HCT116 (cell line): ENCODE data around the gene WBP2NL. TPM values are rescaled to one million over a fixed set of nuclear protein-coding genes. Genes with fewer than 3 reads are reported as not detected.

ENCODE experiments used
- ATAC-seq: fragments of 200-7000 bp; cut with Tn5 transposase; 2 replicates; pipeline ENCODE4 v1.9.1; 2020; ENCODE audit warnings: mild to moderate bottlenecking, moderate library complexity
- BruUV-seq: library from RNA; stranded (reverse); fragments of 400-500 nt; replicated peaks from 2 replicates; lab custom pipeline; 2021; lab: Mats Ljungman, UMichigan
- CTCF ChIA-PET: fragments of 300-600 bp; sonication (Branson Sonifier 250); formaldehyde crosslinking; loops from one replicate; lab custom pipeline; 2021; ENCODE audit warnings: antibody characterized with exemption; lab: Charles Lee
- POLR2A ChIA-PET: fragments of 300-600, 350-600 bp; sonication (Branson Sonifier 250); formaldehyde crosslinking; loops from one replicate; lab custom pipeline; 2021; ENCODE audit warnings: antibody characterized with exemption; lab: Charles Lee
- RAD21 ChIA-PET, 2 experiments: fragments of 300-600 bp; sonication (Branson Sonifier 250); formaldehyde crosslinking; loops; one replicate each; lab custom pipeline; 2023; ENCODE audit warnings: low total read pairs in 2 of 2; ENCODE audit not compliant: uncharacterized antibody in 2 of 2, unreplicated experiment in 2 of 2, low non-redundant PET in 1 of 2; lab: Charles Lee
- DNase-seq: peaks from one replicate; pipeline ENCODE4 v3.0.0-alpha.2; 2010; ENCODE audit warnings: low read depth, low spot score
- H2AFZ ChIP-seq: fragments of 200-600 bp; shearing (Covaris generic), sonication (generic); 2 replicates; pipeline ENCODE4 v1.6.1; 2017; ENCODE audit warnings: low read depth, mixed run types, mixed read lengths, antibody characterized with exemption, low read length; ENCODE audit not compliant: poor library complexity, severe bottlenecking
- H3K27ac ChIP-seq: 2 replicates; pipeline ENCODE4 v1.5.1; 2012; ENCODE audit warnings: low read depth, low read length
- H3K27me3 ChIP-seq: fragments of 200-600 bp; sonication (generic); 2 replicates; pipeline ENCODE4 v1.6.1; 2016; ENCODE audit warnings: mixed run types, low read length, mixed read lengths; ENCODE audit not compliant: insufficient read depth
- H3K36me3 ChIP-seq, 2 experiments: fragments of 200-500 bp in 1 of 2; fragments of 200-600 bp in 1 of 2; sonication (Bioruptor generic) in 1 of 2; sonication (generic) in 1 of 2; 2 replicates each; pipeline versions ENCODE4 v1.5.1 to v1.6.1; 2014 to 2016; ENCODE audit warnings: low read length in 2 of 2, inconsistent platforms in 1 of 2, mixed read lengths in 1 of 2, mixed run types in 1 of 2; ENCODE audit not compliant: insufficient read depth in 2 of 2, control insufficient read depth in 1 of 2
- H3K4me1 ChIP-seq, 2 experiments: fragments of 200-600 bp in 1 of 2; sonication (generic) in 1 of 2; 2 replicates each; pipeline versions ENCODE4 v1.5.1 to v1.6.1; 2012 to 2017; ENCODE audit warnings: low read length in 2 of 2, inconsistent platforms in 1 of 2, mild to moderate bottlenecking in 1 of 2, mixed read lengths in 1 of 2, mixed run types in 1 of 2, moderate library complexity in 1 of 2; ENCODE audit not compliant: insufficient read depth in 2 of 2, control insufficient read depth in 1 of 2
- H3K4me2 ChIP-seq: fragments of 200-600 bp; sonication (generic); 2 replicates; pipeline ENCODE4 v1.6.1; 2017; ENCODE audit warnings: mixed run types, low read length, mixed read lengths
- H3K4me3 ChIP-seq, 2 experiments: fragments of 200-600 bp in 1 of 2; sonication (generic) in 1 of 2; replicated peaks in 1 of 2; 2 replicates each; pipeline ENCODE4 v1.5.1; 2011 to 2016; ENCODE audit warnings: low read length in 2 of 2, control low read depth in 1 of 2, low read depth in 1 of 2, mild to moderate bottlenecking in 1 of 2, mixed read lengths in 1 of 2, mixed run types in 1 of 2
- H3K79me2 ChIP-seq: fragments of 200-600 bp; sonication (generic); 2 replicates; pipeline ENCODE4 v1.6.1; 2017; ENCODE audit warnings: mild to moderate bottlenecking, mixed run types, low read length, moderate library complexity, mixed read lengths; ENCODE audit not compliant: insufficient read depth
- H3K9ac ChIP-seq: fragments of 200-600 bp; sonication (generic); 2 replicates; pipeline ENCODE4 v1.6.1; 2016; ENCODE audit warnings: low read length, mixed read lengths
- H3K9me2 ChIP-seq: fragments of 200-600 bp; sonication (generic), shearing (Covaris generic); 2 replicates; pipeline ENCODE4 v1.6.1; 2017; ENCODE audit warnings: mixed run types, mild to moderate bottlenecking, moderate library complexity; ENCODE audit not compliant: insufficient read depth
- H3K9me3 ChIP-seq, 2 experiments: fragments of 200-500 bp in 1 of 2; fragments of 200-600 bp in 1 of 2; sonication (Bioruptor generic) in 1 of 2; sonication (generic) in 1 of 2; 2 replicates each; pipeline ENCODE4 v1.6.1; 2014 to 2017; ENCODE audit warnings: low read length in 2 of 2, mixed read lengths in 2 of 2, inconsistent platforms in 1 of 2, low read depth in 1 of 2, mild to moderate bottlenecking in 1 of 2, mixed run types in 1 of 2, moderate library complexity in 1 of 2; ENCODE audit not compliant: control insufficient read depth in 1 of 2, insufficient read depth in 1 of 2
- H4K20me1 ChIP-seq: fragments of 200-600 bp; sonication (generic), shearing (Covaris generic); 2 replicates; pipeline ENCODE4 v1.6.1; 2017; ENCODE audit warnings: mixed run types, mild to moderate bottlenecking, moderate library complexity; ENCODE audit not compliant: insufficient read depth
- ATF3 ChIP-seq: IDR thresholded peaks from 2 replicates; pipeline ENCODE4 v1.6.1; 2012
- ELF1 ChIP-seq: IDR thresholded peaks from 2 replicates; pipeline ENCODE4 v1.6.1; 2012; ENCODE audit warnings: low read depth, borderline replicate concordance
- EZH2phosphoT487 ChIP-seq: fragments of 200-600 bp; IDR thresholded peaks from 2 replicates; pipeline ENCODE4 v1.6.1; 2018; ENCODE audit warnings: antibody characterized with exemption, borderline replicate concordance
- JUND ChIP-seq: IDR thresholded peaks from 2 replicates; pipeline ENCODE4 v1.6.1; 2012
- POLR2AphosphoS5 ChIP-seq: IDR thresholded peaks from 2 replicates; pipeline ENCODE4 v1.6.1; 2011; ENCODE audit warnings: mild to moderate bottlenecking, low read depth, low read length, moderate library complexity
- RAD21 ChIP-seq: IDR thresholded peaks from 2 replicates; pipeline ENCODE4 v1.6.1; 2012; ENCODE audit warnings: low read depth, mild to moderate bottlenecking
- REST ChIP-seq: IDR thresholded peaks from 2 replicates; pipeline ENCODE4 v1.6.1; 2012; ENCODE audit warnings: low read depth
- SIN3A ChIP-seq: IDR thresholded peaks from 2 replicates; pipeline ENCODE4 v1.6.1; 2012; ENCODE audit warnings: low read depth
- SRF ChIP-seq: IDR thresholded peaks from 2 replicates; pipeline ENCODE4 v1.6.1; 2012; ENCODE audit warnings: low read depth
- TCF7L2 ChIP-seq: IDR thresholded peaks from 2 replicates; pipeline ENCODE4 v1.7.0; 2011; ENCODE audit warnings: borderline replicate concordance, inconsistent platforms; ENCODE audit not compliant: insufficient read depth, insufficient read length; ENCODE audit errors: extremely low read depth
- YY1 ChIP-seq: IDR thresholded peaks from 2 replicates; pipeline ENCODE4 v1.6.1; 2011; ENCODE audit warnings: low read length, low read depth, moderate library complexity, mild to moderate bottlenecking; ENCODE audit not compliant: insufficient replicate concordance; ENCODE audit errors: extremely low read depth
- ZBTB33 ChIP-seq: IDR thresholded peaks from 2 replicates; pipeline ENCODE4 v1.6.1; 2011; ENCODE audit warnings: mild to moderate bottlenecking, low read length, moderate library complexity; ENCODE audit not compliant: insufficient replicate concordance; ENCODE audit errors: extremely low read depth
- ZFX ChIP-seq: fragments of 450-650 bp; IDR thresholded peaks from 2 replicates; pipeline ENCODE4 v1.6.1; 2017
- ZNF274 ChIP-seq: fragments of 200-500 bp; sonication (Bioruptor generic); IDR thresholded peaks from 2 replicates; pipeline ENCODE4 v1.6.1; 2014; ENCODE audit warnings: mild to moderate bottlenecking, low read depth, low read length, inconsistent platforms
- intact Hi-C: fragments of 100-400 bp; cut with micrococcal nuclease; formaldehyde crosslinking; loops from 2 replicates; pipeline ENCODE4 v1.10.0; 2022
- total RNA-seq: library from RNA; stranded (reverse); gene quantifications from one replicate; pipeline ENCODE4 v1.2.1, GENCODE V29; 2021; ENCODE audit not compliant: unreplicated experiment
- TF ChIP-seq, protein P1 (sequence below): IDR thresholded peaks from 2 replicates; pipeline ENCODE4 v1.6.1; 2012
- TF ChIP-seq, protein P2 (sequence below), 3 experiments: fragments of 200-600 bp in 1 of 3; sonication (generic) in 1 of 3; IDR thresholded peaks in 2 of 3; conservative IDR thresholded peaks in 1 of 3; 2 replicates each; pipeline ENCODE4 v1.5.1; 2012 to 2017; ENCODE audit warnings: low read depth in 2 of 3, low read length in 2 of 3, antibody characterized with exemption in 1 of 3, borderline replicate concordance in 1 of 3, control low read depth in 1 of 3, mild to moderate bottlenecking in 1 of 3, mixed read lengths in 1 of 3, mixed run types in 1 of 3, moderate library complexity in 1 of 3; ENCODE audit not compliant: insufficient read depth in 1 of 3

WBP2NL gene
- total RNA-seq, 1 experiment from 2014 or later = not detected

- POLR2A ChIA-PET = no interaction called here
These were observed 28.1 kb downstream of the WBP2NL start for GRCh38 chr22:42026705-42027104.

More at GRCh38 chr22:42026705-42027104, 28.1 kb downstream of the WBP2NL start:
- DNase-seq (no peak), ATAC-seq (no peak; the same call in 1 of the 2 replicates)
- CTCF ChIA-PET = no interaction called here
- H3K36me3 ChIP-seq = no peaks in the 10 kb centered on the region
- no peaks in the 10 kb centered on the region for H3K9me3 ChIP-seq
- RAD21 ChIA-PET = no interaction called here
- H4K20me1 ChIP-seq = no peaks in the 10 kb centered on the region
- H2AFZ ChIP-seq = no peak overlapping the region
- no peaks in the 10 kb centered on the region for H3K27me3 ChIP-seq
- peaks cover 4 to 13% of the 10 kb centered on the region in 2 experiments; a peak in 3 of 4 replicates for H3K4me1 ChIP-seq
- H3K4me3 ChIP-seq = no peak overlapping the region
- intact Hi-C loops = no loop called here
- no peak overlapping the region for H3K4me2 ChIP-seq
- no peak overlapping the region for H3K9ac ChIP-seq
- H3K27ac ChIP-seq = no peak overlapping the region
- no TSS peak for BruUV-seq
- no peaks in the 10 kb centered on the region for H3K79me2 ChIP-seq
- H3K9me2 ChIP-seq = no peaks in the 10 kb centered on the region
- TF ChIP-seq, protein P1, sequence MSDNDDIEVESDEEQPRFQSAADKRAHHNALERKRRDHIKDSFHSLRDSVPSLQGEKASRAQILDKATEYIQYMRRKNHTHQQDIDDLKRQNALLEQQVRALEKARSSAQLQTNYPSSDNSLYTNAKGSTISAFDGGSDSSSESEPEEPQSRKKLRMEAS = no peak
- TF ChIP-seq ATF3 = no peak
- no peak for TF ChIP-seq SRF
- no peak for TF ChIP-seq POLR2AphosphoS5
- no peak for TF ChIP-seq ZNF274
- no peak for TF ChIP-seq RAD21
- TF ChIP-seq ELF1 = no peak
- no peak for TF ChIP-seq EZH2phosphoT487
- no peak for TF ChIP-seq YY1
- no peak for TF ChIP-seq JUND
- no peak for TF ChIP-seq REST
- no peak for TF ChIP-seq TCF7L2
- TF ChIP-seq ZFX = no peak
- TF ChIP-seq ZBTB33 = no peak
- TF ChIP-seq, protein P2, sequence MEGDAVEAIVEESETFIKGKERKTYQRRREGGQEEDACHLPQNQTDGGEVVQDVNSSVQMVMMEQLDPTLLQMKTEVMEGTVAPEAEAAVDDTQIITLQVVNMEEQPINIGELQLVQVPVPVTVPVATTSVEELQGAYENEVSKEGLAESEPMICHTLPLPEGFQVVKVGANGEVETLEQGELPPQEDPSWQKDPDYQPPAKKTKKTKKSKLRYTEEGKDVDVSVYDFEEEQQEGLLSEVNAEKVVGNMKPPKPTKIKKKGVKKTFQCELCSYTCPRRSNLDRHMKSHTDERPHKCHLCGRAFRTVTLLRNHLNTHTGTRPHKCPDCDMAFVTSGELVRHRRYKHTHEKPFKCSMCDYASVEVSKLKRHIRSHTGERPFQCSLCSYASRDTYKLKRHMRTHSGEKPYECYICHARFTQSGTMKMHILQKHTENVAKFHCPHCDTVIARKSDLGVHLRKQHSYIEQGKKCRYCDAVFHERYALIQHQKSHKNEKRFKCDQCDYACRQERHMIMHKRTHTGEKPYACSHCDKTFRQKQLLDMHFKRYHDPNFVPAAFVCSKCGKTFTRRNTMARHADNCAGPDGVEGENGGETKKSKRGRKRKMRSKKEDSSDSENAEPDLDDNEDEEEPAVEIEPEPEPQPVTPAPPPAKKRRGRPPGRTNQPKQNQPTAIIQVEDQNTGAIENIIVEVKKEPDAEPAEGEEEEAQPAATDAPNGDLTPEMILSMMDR (IDR thresholded peaks at IDR 0.05 in 2 of 3, conservative IDR thresholded peaks at IDR 0.05 in 1 of 3; ENCODE audit: borderline replicate concordance in 1 of 3, insufficient read depth in 1 of 3, low read depth in 2 of 3, low read length in 2 of 3) = no peak
- no peak for TF ChIP-seq SIN3A
